NCI-H774 (cell line): ENCODE measurements around the gene TRIP12.
"Not testable (repeated sequence)": the region's sequence is repeated elsewhere in the genome, so short reads cannot be mapped to it uniquely, and the experiment has no call there.

Experiments
- DNase-seq: peaks from one replicate; lab custom pipeline; 2025; lab: John Stamatoyannopoulos, UW

TRIP12 gene

GRCh38 chr2:229920011-229920641, 1.7 kb downstream of the TRIP12 start:
- no peak for DNase-seq

DNA sequence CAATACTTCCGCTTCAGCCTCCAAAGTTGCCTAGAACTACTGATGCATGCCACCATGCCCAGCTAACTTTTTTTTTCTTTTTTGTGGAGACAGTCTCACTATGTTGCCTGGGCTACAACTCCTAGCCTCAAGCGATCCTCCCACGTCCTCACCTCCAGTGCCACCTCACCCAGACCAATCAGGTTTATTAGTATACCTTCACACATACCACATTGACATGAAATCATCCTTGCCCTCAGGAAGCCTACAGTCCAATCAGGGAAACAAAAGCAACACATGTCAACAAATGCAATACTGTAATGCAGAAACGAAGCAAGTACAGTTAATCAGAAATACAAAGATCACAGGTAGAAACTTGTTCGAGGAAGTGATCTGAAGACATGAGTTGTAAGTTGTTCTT, 4.0 kb downstream of the TRIP12 start:
- DNase-seq: no peak

DNA sequence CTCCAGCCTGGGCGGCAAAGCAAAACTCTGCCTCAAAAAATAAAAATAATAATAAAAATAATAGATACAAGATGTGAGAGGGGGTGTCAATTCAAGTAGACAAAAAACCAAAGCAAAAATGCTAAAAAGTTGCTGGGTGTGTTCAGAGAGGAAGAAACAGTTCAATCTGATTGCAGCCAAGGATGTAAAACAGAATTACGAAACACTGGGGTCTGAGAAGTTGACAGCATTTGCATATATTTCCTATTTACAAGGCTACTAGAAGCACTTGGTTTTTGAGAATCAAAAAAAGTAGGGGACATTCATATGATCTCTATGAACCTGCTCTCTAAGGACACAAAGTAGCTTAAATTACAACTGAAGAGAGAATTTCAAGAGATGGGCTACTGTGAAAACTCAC, 7.6 kb downstream of the TRIP12 start:
- no peak for DNase-seq

- DNase-seq: no peak
Observed at GRCh38 chr2:229910832-229911412, 10.9 kb downstream of the TRIP12 start.

- no peak for DNase-seq
Observed at GRCh38 chr2:229910147-229910831, 11.5 kb downstream of the TRIP12 start.

DNA sequence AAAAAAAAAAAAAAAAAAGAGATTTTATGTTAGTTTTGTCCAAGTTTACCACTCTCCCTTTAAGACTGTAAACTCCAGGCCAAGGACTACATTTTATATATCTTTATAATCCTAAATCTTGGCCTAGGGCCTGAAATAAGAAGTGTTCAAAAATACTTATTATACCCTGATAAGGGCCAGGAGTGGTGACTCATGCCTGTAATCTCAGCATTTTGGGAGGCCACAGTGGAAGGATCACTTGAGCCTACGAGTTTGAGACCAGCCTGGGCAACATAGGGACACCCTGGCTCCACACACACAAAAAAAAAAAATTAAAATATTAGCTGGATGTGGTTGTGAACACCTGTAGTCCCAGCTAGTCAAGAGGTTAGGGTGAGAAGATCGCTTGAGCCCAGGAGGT, 12.7 kb downstream of the TRIP12 start:
- no peak for DNase-seq

- no peak for DNase-seq
Observed at GRCh38 chr2:229905601-229906000, 16.2 kb downstream of the TRIP12 start.

DNA sequence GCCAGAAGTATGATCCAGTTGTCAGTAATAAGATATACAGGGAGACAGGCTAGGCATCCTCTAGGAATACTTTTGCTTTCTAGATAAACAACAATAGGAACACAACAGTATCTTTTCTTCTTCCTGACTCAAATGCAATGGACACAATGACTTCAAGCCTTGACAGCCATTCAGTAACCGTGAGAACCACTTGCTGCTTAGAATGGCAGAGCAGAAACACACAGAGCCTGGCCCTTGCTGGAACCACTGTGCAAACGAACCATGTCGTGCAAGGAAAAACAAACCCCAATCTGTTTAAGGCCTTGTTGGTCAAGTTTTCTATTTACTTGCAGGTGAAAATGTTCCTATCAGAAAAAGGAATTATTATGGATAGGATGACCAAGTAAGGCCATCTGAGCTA, 18.8 kb downstream of the TRIP12 start:
- DNase-seq: no peak

DNA sequence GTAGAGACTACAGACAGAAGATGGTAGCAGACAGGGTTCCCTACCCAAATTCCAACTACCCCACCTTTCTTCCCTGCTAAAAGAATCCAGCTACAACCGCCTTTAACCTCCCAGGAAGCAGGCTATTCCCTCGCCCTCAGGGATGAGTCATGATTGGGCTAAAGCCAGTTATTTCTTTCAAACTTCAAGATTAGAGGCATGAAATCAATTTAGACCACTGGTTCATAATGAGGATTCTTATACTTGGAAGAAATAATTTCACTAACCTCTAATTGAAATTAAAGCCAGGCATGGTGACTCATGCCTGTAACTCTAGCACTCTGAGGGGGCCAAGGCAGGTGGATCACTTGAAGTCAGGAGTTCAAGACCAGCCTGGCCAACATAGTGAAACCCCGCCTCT, 20.0 kb downstream of the TRIP12 start:
- DNase-seq: no peak

DNA sequence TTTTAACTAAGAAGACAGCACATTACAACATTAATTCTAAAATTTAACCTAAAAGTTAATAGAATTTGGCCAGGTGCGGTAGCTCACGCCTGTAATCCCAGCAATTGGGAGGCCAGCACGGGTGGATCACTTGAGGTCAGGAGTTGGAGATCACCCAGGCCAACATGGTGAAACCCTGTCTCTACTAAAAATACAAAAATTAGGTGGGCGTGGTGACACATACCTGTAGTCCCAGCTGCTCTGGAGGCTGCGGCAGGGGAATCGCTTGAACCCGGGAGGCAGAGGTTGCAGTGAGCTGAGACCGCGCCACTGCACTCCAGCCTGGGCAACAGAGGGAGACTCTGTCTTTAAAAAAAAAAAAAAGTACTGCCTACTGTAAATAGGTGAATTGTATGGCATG, 21.3 kb downstream of the TRIP12 start:
- DNase-seq: not testable (repeated sequence)

DNA sequence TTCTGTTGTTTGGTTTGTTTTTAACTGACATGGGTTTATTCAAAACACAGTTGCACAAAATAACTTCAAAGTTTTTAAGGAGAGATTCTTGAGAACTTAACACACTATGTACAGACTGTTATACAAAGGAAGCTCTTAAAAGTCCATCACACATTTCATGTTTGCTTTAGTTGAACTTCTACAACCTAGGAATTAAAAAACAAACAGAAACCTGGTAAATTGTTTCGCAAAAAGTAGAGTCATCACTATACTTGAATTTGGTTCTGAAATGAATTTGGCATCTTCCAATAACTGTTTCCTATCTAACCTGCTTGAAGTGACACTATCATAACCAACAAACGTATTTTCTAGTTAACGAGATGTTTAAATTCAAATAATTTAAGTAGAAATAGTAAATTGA, 21.8 kb downstream of the TRIP12 start:
- no peak for DNase-seq

DNA sequence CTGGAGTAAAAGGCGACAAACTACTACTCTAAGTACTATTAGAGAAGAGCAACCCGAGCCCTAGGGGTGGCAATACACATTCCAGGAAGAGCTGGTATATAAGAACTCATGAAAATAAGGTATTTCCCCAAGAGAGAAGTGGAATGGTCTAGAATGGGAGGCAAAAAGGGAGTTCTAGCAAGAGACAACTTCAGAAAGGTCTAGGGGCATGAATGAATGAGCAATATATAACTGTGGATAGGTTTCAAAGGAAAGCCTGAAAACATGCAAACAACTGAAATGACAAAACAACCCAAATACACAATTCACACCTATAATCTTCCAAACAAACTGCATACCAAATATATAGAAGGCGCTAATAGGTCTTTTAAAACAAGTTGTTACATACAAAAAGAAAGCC, 22.2 kb downstream of the TRIP12 start:
- no peak for DNase-seq

DNA sequence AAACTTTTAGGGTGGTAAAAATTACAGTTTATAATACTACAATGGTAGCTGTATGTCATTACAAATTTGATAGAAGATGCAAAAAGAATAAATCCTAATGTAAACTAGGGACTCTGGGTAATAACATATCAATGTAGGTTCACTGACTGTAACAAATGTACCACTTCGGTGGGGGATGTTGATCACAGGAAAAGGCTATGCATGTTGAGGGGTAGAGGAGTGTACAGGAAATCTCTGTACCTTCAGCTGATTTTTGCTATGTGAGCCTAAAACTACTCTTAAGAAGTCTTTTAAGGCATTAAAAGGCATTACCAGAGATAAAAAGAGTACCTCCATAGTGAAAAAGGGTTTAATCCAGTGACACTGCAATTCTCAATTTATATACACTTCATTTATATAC, 25.0 kb downstream of the TRIP12 start:
- DNase-seq: no peak

DNA sequence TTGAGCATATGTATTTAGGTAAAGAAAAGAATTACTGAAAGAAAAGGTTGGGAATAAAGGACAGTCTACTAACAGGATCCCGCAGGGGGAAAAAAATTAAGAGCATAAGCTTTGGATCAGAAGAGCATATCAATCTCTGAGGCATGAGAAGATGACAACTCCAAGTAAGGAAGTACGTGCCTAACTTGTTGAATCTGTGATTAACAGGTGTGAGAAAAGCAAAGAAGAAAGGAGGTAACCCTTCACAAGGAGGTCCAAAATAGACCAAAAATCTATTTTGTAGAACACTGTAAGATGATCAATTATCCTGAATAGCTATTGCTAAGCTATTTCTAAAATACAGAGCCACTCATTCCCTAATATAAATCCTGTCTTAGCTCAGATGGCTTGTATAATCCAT, 32.8 kb downstream of the TRIP12 start:
- DNase-seq: no peak

DNA sequence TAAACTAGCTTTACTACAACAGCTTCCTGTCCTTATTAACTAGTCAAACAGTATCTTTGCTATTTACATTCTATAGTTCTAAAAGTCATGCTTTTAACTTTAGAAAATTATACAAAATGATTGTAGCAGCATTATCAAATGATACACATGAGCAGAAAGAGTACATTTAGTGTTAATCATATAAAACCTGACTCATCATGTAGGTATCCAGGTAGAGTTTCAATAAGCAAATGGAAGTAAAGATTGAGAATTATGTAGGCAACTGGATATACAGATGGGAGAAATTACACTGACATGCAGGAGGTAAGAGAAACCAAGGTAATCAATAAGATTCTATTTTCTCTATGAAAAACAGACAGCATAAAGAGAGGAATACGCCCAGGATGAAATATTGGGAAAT, 33.8 kb downstream of the TRIP12 start:
- no peak for DNase-seq

DNA sequence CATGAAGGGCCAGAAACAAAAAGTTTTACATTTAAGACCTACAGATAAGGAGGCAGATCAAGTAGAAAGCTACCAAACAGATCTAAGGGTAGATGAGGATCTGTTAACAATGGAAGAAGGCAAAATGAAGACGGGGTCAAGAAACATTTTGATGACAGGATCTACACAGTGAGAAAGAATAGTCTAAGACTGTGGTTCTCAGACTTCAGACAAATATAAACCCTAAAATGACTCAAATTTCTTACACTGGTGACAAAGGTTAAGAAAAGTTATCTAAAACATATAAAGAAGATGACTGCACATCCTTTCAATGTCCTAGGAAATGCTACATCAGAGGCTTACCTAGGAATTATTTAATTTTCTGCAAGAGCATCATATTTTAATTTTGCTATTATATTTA, 34.4 kb downstream of the TRIP12 start:
- no peak for DNase-seq

GRCh38 chr2:229884775-229885699, 36.8 kb downstream of the TRIP12 start:
- no peak for DNase-seq

DNA sequence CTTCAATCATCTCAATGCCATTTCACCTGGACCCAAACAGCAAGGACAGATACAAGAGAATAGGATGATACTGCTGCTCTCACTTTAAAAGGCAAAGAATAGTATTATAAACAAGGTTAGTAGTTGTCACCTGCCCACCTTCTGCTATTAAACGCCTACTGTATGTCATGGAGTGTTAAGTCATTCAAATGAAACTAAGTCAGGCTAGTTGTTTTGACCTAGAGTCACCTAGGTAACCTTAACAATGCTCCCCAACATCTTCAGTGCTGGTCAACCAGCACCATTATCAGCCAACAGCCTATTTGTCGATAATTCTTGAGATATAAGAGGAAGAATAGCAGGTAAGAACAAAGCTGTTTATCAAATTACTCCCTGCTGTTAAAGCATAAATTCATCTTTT, 39.2 kb downstream of the TRIP12 start:
- no peak for DNase-seq

DNA sequence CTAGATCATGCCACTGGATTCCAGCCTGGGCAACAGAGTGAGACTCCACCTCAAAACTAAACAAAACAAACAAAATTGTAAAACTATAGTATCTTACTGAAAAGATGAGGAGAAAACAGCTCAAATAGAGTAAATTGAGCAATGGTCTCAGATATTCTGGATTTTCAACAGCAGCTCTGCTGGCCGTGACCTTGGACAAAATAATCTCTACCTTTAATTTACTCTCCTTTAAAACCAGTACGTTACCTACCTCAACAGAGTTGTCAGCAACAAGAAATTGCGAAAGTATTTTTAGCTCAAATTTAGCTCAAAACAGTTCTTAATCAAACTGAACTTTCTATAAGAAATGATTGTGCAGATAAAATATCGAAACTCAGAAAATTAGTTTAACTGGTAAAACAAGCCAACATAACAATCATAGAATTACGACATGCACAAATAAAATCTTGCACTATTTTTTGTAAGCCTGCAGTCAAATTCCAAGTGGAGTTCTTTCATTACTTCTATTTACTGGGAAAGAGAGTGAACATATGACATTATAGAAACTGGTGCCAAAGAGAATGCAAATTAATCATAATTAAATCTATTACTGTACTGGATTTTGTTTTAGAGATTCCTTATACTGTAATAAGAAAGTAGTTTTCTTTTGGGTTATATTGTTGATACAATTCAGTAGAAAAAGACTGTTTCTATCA, 40.8 kb downstream of the TRIP12 start:
- no peak for DNase-seq

GRCh38 chr2:229879191-229879950, 42.4 kb downstream of the TRIP12 start:
- DNase-seq: no peak

DNA sequence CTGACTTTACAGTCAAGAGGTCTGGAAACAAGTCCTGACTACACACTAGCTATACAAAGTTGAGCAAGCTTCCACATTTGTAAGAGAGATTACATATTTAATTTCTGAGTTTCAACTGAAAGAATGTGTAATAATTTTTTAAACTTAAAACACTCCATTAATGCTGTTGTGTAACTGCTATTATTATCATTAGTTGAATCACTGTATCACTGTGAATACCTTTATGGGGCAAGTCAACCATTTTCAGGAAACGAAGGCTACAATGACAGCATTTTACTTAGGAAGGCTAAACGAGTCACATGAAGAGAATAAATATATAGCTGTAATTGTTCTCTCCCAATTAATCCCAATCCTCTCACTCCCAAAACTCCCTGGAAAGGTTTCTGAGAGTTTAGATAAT, 46.3 kb downstream of the TRIP12 start:
- DNase-seq: no peak
